Stimulated activated CD8-positive, alpha-beta memory T cell treated with anti-CD3 and anti-CD28 coated beads, Interleukin-2, amount 100 ng/mL, for 1 hour (primary cell): ENCODE data around the gene POLR2L.
A peak's percentile ranks its signal among the peaks of the same experiment; 100 is the strongest.

Experiments
- DNase-seq, 2 donors: peaks; one replicate each; pipeline ENCODE4 v3.0.0-alpha.2; 2020; ENCODE audit warnings: low read depth in 2 of 2

The POLR2L gene

DNA sequence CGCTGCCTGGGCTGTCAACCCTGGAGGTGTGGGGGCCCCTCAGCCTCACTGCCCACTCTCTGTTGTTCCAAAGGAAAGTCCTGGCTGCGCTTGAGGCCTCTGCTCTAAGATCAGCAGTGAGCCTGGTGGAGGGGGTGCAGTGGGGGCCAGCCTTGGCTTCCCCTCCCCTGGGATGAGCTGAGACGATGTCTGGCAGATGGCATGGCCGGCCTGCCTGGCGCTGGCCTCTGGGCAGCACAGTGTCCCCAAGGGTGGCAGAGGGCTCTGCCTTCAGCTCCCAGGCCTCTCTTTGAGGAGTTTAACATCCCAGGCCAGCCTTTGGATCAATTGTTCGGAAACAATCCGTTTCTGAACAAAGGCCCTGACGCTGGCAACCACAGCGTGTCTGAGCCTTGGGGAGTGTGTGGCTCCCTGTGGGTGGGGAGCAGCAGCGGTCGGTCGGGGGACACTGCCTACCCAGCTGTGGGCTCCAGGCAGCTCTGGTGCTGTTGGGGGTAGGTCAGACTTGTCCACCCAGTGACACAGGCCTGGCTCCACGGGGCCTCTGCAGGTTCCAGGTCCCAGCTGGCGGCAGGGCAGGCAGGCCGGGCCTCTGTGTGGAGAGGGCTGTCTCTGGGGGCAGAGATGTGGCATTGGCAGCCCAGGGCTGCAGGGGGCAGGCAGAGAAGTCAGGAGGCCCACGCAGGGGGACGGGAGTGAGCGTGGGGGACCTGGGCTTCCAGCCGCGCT lies 12.4 kb upstream of the POLR2L start:
- no peak for DNase-seq

DNA sequence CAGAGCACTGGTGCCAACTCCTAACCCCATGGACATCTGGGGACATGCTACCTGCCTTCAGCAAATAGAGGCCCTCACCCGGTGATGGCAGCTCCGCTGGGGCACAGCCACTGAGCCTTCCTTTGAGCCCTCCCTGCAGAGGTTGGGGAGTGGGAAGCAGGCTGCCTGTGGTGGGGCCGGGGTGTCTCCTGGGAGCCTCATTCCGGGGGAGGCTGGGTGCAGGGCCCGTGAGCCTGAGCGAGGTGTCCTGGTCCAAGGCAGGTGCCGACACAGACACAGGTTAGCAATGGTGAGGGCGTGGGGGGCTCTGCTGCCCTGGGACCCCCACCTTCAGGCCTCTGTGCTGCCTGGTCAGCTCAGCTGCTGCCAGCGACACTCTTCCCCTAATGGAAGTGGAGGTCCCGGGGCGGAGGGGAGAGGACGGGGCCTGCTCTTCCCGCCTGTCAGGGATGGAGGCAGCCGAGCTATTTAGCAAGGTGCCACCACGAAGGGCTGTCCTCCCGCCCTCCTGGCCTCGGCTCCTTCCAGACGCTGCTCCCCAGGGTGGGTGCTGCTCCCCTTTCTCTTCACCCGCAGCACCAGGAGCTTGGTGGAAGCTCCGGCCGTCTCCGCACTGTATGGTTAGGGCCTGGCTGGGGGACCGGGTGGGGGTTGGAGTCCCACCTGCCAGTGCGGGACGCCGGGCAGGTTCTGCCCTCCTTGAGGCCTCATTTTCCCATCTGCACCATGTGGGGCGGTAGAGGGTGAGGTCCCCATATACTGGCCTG lies 11.5 kb upstream of the POLR2L start:
- no peak for DNase-seq

DNA sequence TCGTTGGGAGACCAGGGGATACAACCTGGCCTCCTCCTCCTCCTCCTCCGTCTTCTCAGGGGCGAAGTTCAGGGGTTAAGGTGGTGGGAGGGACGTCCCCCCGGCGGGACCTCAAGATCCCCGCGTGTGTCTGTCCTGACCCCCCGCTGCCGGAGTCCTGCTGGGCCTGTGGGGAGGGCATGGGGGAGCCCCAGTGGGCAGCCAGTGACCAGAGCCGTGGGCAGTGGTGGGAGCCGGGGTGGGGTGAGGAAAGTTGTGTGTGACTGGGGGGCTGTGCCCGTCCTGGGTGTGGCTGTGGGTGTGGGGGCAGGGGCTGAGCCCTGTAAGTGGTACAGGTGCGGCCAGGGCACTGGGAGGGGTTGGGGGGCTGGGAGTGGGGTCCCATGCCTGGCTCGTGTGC lies 10.4 kb upstream of the POLR2L start:
- no peak for DNase-seq

DNA sequence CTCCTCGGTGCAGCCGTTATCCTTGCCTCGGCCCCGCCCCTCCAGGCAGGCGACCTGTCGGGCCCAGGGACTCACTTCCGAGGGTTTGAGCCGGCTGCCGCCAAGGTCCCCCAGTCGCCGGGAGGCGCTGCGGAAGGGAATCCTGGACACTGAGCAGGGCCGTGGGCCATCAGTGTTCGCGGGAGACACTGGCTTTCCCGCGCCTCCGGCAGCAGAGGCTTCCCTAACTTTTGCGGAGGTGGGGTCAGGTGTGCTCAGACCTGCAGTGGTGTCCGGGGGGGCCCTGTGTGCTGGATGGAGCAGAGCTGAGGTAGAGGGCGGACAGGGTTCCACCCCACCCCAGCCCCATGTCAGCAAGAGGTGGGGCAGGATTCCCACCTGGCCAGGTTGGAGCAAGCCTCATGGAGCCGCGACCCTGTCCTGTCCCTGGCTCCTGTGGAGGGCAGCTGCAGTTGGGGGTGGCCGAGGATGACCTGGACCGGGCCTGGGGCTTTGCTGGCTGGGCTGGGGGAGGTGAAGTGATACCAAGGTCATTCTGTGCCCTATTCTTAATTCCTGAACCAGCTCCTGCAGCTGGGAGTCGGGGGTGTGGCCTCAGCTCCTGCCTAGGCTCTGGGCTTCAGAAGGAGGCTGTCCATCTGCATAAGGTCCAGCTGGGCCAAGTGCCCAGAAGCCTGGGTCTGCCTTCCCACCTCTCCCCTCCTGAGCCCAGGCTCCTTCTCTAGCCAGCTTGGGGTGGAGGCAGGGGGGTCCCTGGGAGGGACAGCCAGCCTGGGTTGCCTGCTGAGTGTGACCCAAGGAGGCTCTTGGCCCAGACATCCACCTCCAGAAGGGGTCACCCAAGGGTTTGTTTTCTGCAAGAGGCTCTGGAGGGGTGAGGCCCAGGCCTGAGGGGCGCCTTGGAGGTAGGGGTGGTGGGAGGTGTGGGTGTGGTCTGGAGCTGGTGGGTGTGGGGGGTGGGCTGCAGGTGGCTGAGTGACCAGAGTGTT lies 8.7 kb upstream of the POLR2L start:
- no peak for DNase-seq

DNA sequence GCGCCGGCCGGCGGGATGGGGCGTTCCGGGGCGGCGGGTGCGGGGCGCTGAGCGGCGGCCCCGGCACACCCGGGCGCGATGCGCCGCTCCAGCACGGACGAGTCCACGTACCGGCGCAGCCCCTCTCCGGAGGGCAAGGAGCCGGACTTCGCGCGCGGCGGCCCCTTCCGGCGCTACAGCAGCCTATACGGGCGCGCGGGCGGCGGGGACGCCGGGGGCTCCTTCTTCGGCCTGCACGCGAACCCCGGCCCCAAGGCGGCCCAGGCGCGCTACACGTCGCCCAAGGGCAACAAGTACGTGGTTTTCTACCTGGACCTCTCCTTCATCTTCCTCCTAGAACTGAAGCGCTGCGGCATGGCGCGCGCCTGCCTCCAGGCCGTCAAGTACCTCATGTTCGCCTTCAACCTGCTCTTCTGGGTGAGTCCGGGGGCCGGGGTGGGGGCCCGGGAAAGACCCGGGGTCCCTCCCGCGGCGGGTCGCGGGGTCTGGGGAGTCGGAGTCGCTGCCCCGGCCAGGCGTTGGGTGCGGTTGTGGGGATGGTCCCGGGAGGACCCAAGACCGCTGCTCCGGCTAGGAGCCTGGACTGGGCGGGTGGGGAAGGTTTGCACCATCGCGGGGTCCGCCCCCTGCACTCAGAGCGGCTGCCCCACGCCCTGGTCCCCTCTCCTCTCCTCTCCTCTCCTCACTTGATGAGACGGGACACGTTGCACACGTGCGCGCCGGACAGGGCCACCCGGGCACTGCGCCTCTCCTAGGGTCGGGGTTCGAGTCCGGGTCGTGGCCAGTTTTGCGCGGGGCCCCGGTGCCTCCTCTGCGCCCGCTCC lies 7.8 kb upstream of the POLR2L start:
- no peak for DNase-seq

DNA sequence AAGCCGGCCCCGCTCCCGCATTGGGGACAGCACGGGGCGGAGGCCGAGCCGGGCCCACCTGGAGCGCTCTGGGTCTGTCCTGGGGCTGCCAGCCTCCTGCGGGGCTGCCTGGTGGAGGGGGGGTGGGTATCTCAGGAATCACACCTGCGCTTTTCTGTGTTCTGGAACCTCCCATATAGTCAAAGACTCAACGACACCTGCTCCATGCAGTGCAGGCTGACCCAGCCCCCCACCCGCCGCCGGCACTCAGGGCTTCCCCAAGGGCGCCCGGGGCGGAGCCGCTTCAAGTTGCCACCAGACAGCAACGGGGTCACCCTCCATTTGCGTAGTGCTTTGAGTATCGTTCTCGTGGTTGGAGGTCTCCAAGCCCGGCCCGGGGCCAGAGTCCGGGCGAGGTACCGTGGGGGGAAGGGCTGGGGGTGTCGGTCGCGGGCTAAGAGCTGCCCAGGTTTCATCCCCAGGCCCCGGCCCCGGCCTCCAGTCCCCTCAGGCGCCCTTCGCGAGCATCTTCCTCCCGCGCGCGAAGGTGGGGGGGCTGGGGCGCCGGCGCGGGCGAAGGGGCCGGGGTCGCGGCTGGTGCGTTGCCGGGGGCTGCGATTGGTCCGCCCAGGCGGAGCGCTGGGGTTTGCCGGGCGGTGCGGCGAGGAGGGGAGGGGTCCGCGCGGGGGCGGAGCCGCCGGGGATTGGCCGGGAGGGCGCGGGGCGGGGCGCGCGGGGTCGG lies 6.9 kb upstream of the POLR2L start:
- DNase-seq = no peak

DNA sequence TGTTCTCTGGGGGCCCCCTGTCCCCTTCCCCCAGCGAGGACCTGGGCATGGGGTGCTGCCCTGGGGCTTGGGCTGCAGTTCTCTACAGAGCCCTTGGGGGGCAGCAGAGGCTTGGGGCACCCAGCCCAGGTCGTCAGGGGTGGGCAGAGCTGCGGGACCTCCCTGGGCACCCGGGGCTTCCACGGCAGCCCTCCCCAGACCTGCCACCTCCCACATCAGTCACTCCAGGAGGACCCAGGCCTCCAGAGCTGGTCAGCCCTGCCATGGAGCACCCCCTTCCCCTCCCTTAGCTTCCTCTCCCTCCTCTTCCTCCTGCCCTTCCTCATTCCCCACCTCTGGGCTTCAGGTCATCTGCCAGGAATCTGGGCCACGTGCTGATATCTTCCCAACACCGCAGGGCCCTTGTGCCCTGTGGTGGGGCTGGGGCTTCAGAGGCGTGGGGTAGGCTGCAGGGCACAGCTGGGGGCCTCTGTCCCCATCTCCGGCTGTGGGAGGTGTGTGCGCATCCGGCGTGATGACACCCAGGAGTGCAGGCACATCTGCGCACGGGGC lies 6.1 kb upstream of the POLR2L start:
- peak in 1 of 2 donors; percentile 44 for DNase-seq

DNA sequence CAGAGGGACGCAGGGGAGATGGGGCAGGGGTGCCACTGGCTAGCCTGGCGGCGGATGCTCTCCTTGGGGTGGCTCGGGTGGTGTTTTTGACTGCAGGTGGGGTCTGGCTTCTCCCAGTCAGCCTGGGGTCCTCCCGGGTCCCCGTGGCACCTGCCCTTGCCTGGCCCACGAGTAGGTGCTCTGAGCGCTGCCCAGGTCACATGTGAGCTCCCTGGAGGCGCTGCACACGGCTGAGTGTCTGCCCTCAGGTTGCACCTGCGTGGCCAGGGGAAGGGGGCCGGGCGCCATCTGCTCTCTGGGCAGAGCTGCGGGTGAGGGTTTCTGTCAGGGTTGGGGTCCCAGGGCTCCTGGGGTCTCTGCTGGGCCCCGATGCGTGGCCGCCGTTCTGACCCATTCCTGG lies 5.5 kb upstream of the POLR2L start:
- DNase-seq = no peak

DNA sequence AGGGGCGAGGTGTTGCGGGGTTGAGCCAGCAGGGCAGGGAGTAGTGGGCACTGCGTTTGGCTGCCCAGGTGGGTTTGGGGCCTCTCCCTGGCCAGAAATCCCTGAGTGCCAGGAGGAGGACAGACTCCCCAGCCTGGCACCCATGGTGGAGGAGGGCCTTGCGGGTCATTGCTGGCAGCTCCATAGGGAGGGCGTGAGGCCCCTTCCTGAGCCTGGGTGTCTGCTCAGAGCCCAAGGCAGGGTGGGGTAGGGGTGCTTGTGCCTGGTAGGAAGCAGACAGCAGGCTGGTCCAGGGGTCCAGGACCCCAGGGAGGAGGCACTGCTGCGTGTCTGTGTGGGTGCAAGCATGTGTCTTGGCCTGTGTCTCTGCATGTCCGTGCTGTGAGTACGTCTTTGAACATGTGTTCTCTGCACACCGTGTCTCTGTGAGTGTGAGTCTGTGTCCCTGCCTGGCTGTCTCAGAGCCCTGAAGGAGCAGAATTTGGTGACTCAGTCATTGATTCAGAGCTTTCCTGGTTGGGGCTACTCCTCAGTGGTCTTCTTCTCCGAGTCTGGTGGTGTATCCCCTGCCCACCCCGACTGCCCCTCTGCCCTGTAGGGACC lies 4.3 kb upstream of the POLR2L start:
- no peak for DNase-seq

DNA sequence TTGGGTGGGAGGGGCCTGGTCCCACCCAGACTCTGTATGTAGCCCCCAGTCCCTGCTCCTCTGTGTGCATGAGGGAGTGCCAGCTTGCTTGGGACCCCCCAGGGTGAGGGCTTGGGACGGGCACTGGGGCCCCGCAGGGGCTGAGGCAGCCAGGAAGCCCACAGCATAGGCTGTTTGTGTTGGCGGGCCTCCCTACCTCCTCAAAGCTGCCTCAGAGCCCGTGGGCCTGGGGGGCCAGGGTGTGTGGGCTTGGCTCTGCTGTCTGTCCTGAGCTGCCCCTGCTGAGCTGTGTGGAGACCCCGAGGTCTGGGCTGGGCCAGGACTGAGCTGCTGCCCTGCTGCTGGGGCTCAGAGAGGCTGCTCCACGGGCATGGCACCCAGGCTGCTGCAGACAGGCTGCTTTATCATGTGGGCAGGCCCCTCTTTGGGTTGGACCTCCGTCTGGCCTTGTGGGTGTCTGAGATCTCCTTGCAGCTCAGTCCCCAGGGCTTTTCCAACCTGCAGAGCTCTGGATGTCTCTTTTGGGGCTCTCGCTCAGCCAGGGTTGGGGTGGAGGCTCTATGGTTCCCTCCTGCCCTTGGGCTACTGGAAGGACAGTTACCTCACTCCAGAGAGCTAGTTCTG lies 3.7 kb upstream of the POLR2L start:
- DNase-seq = no peak

DNA sequence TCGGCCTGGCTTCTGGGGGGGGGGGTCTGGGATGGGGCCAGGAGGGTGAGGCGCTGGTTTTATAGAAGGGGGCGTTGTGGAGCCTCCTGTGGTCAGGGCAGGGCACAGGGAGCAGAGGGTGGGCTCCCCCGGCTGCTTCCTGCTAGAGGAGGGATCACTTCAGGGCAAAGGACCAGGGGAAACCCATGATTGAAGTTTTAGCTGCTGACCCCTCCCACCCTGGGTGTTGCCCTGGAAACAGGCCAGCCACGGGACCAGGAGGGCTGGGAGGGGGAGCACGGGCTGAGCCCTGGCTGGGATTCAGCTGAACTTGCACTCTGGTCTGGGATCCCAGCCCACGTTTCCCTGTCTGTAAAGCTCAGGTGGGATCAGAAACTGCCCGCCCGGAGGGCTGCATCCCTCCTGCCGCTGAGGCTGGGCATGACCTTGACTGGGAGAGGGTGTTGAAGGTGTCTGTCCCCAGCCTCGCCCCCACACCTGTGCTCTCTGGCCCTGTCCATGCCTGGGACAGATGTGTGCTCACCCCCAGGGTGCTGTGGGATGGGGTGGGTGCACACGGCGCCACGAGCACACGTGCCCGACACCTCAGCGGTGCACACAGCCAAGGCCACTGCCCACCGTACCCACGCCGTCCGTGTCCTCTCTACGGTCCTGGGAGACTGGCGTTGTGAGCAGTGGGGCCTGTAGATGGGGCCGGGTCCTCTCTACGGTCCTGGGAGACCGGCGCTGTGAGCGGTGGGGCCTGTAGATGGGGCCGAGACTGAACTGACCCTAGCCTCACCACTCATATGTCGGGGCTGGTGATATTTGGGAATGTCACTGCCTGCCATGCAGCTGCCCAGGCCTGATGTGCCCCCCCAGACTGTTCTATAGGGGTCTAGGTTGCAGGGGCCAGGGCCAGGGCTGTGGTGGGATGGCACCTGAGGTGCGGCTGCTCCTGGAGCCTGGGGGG lies 2.6 kb upstream of the POLR2L start:
- no peak for DNase-seq

DNA sequence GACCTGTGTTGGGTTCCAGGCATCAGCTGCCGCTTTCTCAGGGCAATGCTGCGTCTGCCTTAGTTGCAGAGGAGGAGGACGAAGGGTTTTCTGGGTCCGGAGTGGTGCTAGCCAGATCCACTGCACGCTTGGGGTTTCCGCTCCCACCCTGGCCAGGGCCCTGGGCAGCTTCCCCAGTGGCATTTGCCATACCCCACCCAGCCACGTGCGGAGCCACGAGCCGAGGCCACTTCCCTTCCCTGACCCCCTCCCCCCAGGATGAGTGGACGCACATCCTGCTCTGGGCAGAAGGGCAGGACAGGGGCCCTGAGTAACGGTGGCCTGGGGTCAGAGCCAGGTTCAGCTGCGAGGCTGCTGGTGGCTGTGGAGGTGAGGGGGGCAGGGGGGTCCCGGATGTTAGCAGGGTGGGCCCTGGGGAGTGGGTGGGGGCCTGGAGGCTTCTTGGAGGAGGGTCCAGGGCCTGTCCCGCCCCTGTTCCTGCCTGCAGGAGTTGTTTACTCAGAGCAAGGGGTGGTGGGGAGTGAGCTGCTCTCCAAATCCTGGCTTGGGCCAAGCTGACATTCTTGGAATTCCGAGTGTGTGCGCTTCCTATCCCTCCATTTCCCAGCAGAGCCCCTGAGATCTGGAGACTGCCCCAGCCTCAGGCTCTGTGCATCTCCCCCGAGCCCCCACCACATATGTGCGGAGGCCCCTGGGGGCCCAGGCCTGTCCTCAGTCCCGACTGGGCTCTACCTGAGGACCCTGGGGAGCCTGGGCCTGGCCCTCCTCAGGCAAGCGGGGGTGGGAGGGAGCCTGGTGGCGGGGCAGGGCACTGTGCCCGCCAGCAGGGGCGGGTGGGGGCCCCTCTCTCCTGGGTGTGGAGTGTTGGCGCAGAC lies 1.7 kb upstream of the POLR2L start:
- no peak for DNase-seq

DNA sequence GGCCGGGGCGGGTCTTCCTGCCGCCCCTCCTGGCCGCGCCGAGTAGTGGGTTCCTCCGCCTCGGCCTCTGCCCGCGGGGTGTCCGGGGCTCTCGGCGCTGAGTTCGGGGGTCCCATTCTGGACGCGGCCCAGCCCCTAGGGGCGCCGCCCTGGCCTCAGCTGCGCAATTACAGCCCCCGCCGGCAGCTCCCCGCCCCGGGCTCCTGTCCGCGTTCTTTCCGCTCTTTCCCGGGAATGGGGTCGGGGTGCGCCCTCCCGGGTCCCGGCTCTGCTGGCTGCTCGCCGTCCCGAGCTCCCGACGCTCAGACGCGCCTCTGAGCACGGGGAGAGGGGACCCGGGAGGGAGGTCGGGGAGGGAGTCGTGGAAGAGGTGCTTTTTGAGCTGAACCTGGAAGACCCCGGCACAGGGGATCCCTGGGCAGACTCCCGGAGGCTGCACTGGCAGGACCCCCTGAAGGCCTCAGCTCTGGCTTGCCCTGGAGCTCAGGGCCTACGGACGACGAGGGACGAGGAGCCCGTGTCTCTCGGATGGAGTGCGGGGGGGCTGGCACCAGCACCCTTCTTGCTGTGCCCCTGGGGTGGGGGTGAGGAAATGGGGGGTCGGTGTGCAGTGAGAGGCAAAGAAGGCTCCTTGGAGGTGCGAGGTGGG lies 881 bp upstream of the POLR2L start:
- DNase-seq = no peak

DNA sequence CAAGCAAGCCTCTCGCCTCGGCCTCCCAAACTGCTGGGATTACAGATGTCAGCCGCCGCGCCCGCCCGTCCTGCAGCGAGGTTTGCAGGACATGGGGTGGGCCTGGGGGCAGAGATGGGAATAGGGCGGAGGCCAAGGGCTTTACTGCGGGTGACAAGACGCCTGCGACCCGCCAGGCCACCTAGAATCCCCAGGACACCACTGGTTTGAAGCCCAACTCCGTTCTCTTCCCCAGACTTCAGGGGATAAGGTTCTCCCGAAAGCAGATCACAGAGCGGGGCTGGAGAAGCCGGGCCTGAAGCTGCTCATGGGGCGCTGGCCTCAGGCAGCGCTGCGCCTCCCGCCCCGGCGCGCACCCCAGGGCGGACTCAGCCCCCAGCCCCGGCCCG lies 354 bp downstream of the POLR2L start:
- no peak for DNase-seq

DNA sequence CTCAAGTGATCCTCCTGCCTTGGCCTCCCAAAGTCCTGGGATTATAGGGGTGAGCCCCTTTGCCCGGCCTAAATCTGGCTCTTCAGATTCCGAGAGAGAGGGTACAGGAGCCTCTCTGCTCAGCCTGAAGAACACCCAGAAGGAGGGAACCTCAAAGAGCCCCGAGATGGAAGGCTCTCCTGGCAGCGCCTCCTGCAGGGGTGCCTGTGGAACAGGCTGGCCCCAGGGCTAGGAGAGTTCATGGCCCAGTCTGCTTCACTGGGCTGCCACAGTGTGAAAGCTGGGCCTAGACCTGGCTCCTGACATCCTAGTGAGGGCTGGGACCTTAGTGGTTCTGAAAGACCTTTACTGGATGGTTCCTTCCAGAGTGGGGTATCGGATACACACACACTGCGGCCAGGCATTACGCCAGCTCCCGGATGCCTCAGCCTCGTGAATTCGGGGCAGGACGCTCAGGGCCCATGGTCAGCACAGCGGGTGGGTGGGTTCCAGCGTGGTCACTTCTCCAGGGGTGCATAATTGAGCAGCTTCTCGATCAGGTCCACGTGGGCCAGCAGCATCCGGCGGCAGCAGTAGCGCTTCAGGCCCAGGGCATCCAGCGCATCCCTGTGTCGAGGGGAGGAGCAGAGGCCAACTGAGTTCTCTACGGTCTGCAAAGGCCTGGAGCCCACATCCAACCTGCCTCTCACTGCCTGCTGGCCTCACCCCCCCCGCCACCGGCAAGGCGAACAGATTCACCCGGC lies 2.3 kb downstream of the POLR2L start:
- DNase-seq = no peak

DNA sequence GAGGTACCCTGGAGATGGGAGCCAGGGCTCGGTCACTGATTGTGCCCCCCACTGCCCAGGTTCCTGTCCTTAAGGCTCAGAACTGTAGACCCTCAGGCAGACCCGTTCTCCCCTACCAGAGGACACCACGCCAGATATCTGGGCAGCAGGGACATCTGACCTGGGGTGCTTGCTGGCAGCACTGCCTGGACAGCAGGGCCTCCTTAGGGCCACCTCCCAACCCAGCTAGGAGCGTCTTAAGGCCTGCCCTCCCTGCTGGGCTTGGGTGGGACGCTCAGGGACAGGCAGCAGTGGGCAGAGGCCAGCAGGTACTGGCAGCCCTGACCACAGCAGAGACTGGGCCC lies 3.1 kb downstream of the POLR2L start:
- no peak for DNase-seq
